DOHH2 (cell line): ENCODE results near the gene HOXB1.

Experiments
- EZH2phosphoT487 ChIP-seq: fragments of 200-600 bp; sonication (generic); IDR thresholded peaks from 2 replicates; pipeline ENCODE4 v1.6.1; 2017; ENCODE audit warnings: borderline replicate concordance, mild to moderate bottlenecking, antibody characterized with exemption, low read length, moderate library complexity, mixed read lengths
- TF ChIP-seq, protein P1 (sequence below): fragments of 200-600 bp; sonication (generic); IDR thresholded peaks from one replicate; pipeline ENCODE4 v1.5.1; 2014; ENCODE audit warnings: antibody characterized with exemption, mild to moderate bottlenecking, low read depth, low read length; ENCODE audit not compliant: poor library complexity, severe bottlenecking

DNA sequence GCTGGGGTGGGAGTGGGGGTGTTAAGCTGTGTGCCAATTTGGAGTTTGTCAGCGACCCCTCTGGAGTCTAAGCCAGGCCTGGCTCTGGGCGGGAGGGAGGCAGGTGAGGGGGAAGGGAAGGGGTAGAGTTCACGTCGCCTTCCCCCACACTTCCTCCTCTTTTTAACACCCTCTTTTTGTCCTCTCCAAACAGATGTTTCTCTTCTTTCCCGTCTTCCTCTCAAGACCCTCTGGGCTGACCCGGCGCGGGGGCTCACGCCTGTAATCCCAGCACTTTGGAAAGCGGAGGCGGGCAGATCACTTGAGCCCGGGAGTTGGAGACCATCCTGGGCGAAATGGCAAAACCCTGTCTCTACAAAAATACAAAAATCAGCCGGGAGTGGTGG, 3.3 kb downstream of the HOXB1 start:
- no peak for TF ChIP-seq EZH2phosphoT487
- TF ChIP-seq, protein P1, sequence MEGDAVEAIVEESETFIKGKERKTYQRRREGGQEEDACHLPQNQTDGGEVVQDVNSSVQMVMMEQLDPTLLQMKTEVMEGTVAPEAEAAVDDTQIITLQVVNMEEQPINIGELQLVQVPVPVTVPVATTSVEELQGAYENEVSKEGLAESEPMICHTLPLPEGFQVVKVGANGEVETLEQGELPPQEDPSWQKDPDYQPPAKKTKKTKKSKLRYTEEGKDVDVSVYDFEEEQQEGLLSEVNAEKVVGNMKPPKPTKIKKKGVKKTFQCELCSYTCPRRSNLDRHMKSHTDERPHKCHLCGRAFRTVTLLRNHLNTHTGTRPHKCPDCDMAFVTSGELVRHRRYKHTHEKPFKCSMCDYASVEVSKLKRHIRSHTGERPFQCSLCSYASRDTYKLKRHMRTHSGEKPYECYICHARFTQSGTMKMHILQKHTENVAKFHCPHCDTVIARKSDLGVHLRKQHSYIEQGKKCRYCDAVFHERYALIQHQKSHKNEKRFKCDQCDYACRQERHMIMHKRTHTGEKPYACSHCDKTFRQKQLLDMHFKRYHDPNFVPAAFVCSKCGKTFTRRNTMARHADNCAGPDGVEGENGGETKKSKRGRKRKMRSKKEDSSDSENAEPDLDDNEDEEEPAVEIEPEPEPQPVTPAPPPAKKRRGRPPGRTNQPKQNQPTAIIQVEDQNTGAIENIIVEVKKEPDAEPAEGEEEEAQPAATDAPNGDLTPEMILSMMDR = no peak
